ENCODE measurements around the gene TNPO3. TPM values are rescaled to one million over a fixed set of nuclear protein-coding genes. Genes with fewer than 3 reads are reported as not detected.

Gene TNPO3
- total RNA-seq, 2 experiments from 2014 or later = 55.1 to 71.7 TPM

DNA sequence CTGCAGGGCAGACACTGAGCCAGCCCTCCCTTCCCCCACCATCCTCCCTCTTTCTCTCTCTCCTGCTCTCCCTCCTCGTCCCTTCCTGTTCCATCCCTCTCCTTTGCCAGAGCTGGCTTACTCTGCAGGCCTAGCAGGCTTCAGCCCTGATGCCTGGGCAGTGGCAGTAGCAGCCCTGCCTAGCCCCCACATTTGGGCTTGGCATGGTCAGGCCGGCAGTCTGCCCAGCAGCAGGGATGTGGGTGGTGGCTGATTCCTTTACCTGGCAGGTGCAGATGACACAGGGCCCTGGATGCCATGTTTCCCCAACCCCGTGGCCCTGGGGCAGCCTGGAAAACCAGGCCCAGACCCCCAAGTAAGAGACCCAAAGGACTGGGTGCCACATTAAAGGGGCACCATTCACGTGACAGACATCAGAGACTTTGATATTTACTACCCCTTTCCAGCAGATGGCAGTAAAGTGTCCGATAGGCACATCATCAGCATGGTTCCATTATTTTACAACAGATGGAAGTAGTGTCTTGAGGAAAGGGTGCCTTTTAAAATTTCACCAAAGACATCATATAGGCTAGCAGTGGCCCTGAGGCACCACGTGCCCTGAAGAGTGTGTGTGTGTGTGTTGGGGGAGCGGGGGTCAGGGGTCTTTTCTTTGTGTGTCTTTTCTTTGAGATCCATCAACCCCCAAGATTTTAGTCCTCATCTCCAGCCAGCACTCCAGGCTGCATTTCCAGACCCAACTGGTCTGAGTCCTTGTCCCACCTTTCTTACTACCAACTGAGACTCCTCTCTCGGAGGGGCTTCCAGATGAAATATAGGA is 150.3 kb downstream of the TNPO3 start:
- no peak overlapping the region for H3K27ac ChIP-seq (ENCODE audit: low read depth, low read length, poor library complexity, severe bottlenecking)
- no peaks in the 10 kb centered on the region for H3K36me3 ChIP-seq (ENCODE audit: insufficient read depth, low read length)
- intact Hi-C loops (cut with micrococcal nuclease; ENCODE audit: unreplicated experiment) = loop anchor here (1.0 to 5.0 kb wide), 2 partner anchors 187 to 308 kb away; no protein-coding TSS in a partner anchor
- no peaks in the 10 kb centered on the region for H3K9me2 ChIP-seq (ENCODE audit: insufficient read depth, low read length)
- peak; percentile 85 for DNase-seq (ENCODE audit: low spot score)
- peaks cover 5% of the 10 kb centered on the region for H3K4me1 ChIP-seq (ENCODE audit: insufficient read depth, low read length, poor library complexity, severe bottlenecking)
- no TSS peak for BruUV-seq (replicated peaks)
- ChIA-PET CTCF (ENCODE audit: unreplicated experiment) (no interaction called here), POLR2A (no interaction called here)
- H2AFZ ChIP-seq (ENCODE audit: low read length) = peak overlapping the region; percentile 87
- no peaks in the 10 kb centered on the region for H4K20me1 ChIP-seq (ENCODE audit: insufficient read depth, low read length)
- no peaks in the 10 kb centered on the region for H3K79me2 ChIP-seq (ENCODE audit: insufficient read depth, low read depth, low read length)
- TF ChIP-seq, protein P1, sequence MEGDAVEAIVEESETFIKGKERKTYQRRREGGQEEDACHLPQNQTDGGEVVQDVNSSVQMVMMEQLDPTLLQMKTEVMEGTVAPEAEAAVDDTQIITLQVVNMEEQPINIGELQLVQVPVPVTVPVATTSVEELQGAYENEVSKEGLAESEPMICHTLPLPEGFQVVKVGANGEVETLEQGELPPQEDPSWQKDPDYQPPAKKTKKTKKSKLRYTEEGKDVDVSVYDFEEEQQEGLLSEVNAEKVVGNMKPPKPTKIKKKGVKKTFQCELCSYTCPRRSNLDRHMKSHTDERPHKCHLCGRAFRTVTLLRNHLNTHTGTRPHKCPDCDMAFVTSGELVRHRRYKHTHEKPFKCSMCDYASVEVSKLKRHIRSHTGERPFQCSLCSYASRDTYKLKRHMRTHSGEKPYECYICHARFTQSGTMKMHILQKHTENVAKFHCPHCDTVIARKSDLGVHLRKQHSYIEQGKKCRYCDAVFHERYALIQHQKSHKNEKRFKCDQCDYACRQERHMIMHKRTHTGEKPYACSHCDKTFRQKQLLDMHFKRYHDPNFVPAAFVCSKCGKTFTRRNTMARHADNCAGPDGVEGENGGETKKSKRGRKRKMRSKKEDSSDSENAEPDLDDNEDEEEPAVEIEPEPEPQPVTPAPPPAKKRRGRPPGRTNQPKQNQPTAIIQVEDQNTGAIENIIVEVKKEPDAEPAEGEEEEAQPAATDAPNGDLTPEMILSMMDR (conservative IDR thresholded peaks at IDR 0.05; ENCODE audit: low read length) = peak; percentile 90
- TF ChIP-seq EZH2phosphoT487 (IDR thresholded peaks at IDR 0.05; ENCODE audit: borderline replicate concordance, low read depth, low read length) = no peak
- no peak overlapping the region for H3K4me3 ChIP-seq (ENCODE audit: low read depth, low read length, poor library complexity, severe bottlenecking)
- H3K9me3 ChIP-seq (ENCODE audit: low read length) = peaks cover 9% of the 10 kb centered on the region; the same call in 1 of the 2 replicates
- peak overlapping the region; percentile 40 for H3K4me2 ChIP-seq (ENCODE audit: low read length)

Small RNAs within 50 kb of the gene (small RNA-seq; reads per million reads assigned to genes)
- gene RN7SL306P = not detected

Other genes starting within 250 kb of the TNPO3 start
- gene FLNC, start 224.7 kb downstream of the TNPO3 start, total RNA-seq (2014; rRNA removed; shearing (Covaris generic)) = 0.03 and 0.05 TPM in 2 replicates
- gene FLNC, start 224.7 kb downstream of the TNPO3 start, total RNA-seq (2022) = 0.06 TPM in 2 replicates
- 84.9 and 108 TPM in 2 replicates for gene ATP6V1F, start 192.3 kb downstream of the TNPO3 start, total RNA-seq (2014; rRNA removed; shearing (Covaris generic))
- 149 and 155 TPM in 2 replicates for gene ATP6V1F, start 192.3 kb downstream of the TNPO3 start, total RNA-seq (2022)
- gene KCP, start 144.4 kb downstream of the TNPO3 start, total RNA-seq (2014; rRNA removed; shearing (Covaris generic)) = 0.90 and 2.3 TPM in 2 replicates
- 1.4 TPM in 2 replicates for gene KCP, start 144.4 kb downstream of the TNPO3 start, total RNA-seq (2022)
- gene IRF5, start 117.2 kb downstream of the TNPO3 start, total RNA-seq (2014; rRNA removed; shearing (Covaris generic)) = 3.9 and 8.2 TPM in 2 replicates
- 15.8 and 21.9 TPM in 2 replicates for gene IRF5, start 117.2 kb downstream of the TNPO3 start, total RNA-seq (2022)
- 11.5 and 14.6 TPM in 2 replicates for gene TSPAN33, start 89.6 kb upstream of the TNPO3 start, total RNA-seq (2014; rRNA removed; shearing (Covaris generic))
- 37.8 and 44.8 TPM in 2 replicates for gene TSPAN33, start 89.6 kb upstream of the TNPO3 start, total RNA-seq (2022)
- gene SMO, start 133.5 kb upstream of the TNPO3 start, total RNA-seq (2014; rRNA removed; shearing (Covaris generic)) = 0.25 TPM in 1 of 2 replicates, not detected in the other
- gene SMO, start 133.5 kb upstream of the TNPO3 start, total RNA-seq (2022) = 0.17 and 0.22 TPM in 2 replicates
- gene AHCYL2, start 169.9 kb upstream of the TNPO3 start, total RNA-seq (2014; rRNA removed; shearing (Covaris generic)) = 3.6 and 5.0 TPM in 2 replicates
- 8.7 and 9.7 TPM in 2 replicates for gene AHCYL2, start 169.9 kb upstream of the TNPO3 start, total RNA-seq (2022)